Heart right ventricle (tissue), 16 donors: ENCODE results near the gene BTBD9. TPM values are rescaled to one million over a fixed set of nuclear protein-coding genes. Genes with fewer than 3 reads are reported as not detected.
A peak's percentile ranks its signal among the peaks of the same experiment; 100 is the strongest.

ENCODE experiments used
- ATAC-seq, 8 donors: fragments of 200-7000 bp; cut with Tn5 transposase; one replicate each; pipeline ENCODE4 v1.9.1; 2020; ENCODE audit warnings: mild to moderate bottlenecking in 8 of 8, moderate library complexity in 8 of 8, moderate number of reproducible peaks in 1 of 8
- DNase-seq, 2 donors: peaks; one replicate each; pipeline ENCODE4 v3.0.0-alpha.2; 2020
- H3K27ac ChIP-seq, 10 donors: fragments of 200-600 bp; sonication (generic) in 2 of 10; one replicate each; pipeline versions ENCODE4 v1.5.0 to v1.8.0; 2020 to 2022; ENCODE audit warnings: mild to moderate bottlenecking in 3 of 10
- H3K27me3 ChIP-seq, 7 donors: fragments of 200-600 bp; one replicate each; pipeline ENCODE4 v1.8.0; 2021 to 2022; ENCODE audit warnings: mild to moderate bottlenecking in 2 of 7
- H3K36me3 ChIP-seq, 9 donors: fragments of 200-600 bp; sonication (generic) in 1 of 9; one replicate each; pipeline versions ENCODE4 v1.5.0 to v1.8.0; 2020 to 2022; ENCODE audit warnings: mild to moderate bottlenecking in 2 of 9
- H3K4me1 ChIP-seq, 9 donors: fragments of 200-600 bp; sonication (generic) in 1 of 9; one replicate each; pipeline versions ENCODE4 v1.5.0 to v1.8.0; 2020 to 2022; ENCODE audit warnings: mild to moderate bottlenecking in 4 of 9
- H3K4me3 ChIP-seq, 10 donors: fragments of 200-600 bp; sonication (generic) in 2 of 10; one replicate each; pipeline versions ENCODE4 v1.5.0 to v1.8.0; 2020 to 2022; ENCODE audit warnings: mild to moderate bottlenecking in 7 of 10, moderate library complexity in 2 of 10
- H3K9me3 ChIP-seq, 11 donors: fragments of 200-600 bp in 10 of 11; sonication (generic) in 2 of 11; one replicate each; pipeline versions ENCODE4 v1.5.0 to v1.8.0; 2013 to 2022; ENCODE audit warnings: mild to moderate bottlenecking in 2 of 11, control low read depth in 1 of 11, moderate library complexity in 1 of 11
- CTCF ChIP-seq, 9 donors: fragments of 200-600 bp; sonication (generic) in 2 of 9; IDR thresholded peaks; one replicate each; pipeline versions ENCODE4 v1.5.0 to v1.8.0; 2021 to 2022; ENCODE audit warnings: antibody characterized with exemption in 9 of 9, mild to moderate bottlenecking in 5 of 9, moderate library complexity in 1 of 9
- WGBS, 2 donors: extraction: QIAGEN DNeasy Blood & Tissue Kit; methylation state at CpG; one replicate each; pipeline ENCODE4 v1.1.7; 2013; ENCODE audit warnings: inconsistent platforms in 1 of 2; 5-methylcytosine and 5-hydroxymethylcytosine counted together
- intact Hi-C, 10 donors: fragments of 100-400 bp; cut with DNase I; formaldehyde crosslinking; loops; one replicate each; pipeline versions ENCODE4 v1.11.1 to v1.14.2; 2022
- polyA plus RNA-seq, 2 donors: library from polyadenylated mRNA; stranded (reverse); fragments of 200-250 nt; gene quantifications; one replicate each; pipeline ENCODE4 v1.2.3, GENCODE V29; 2013
- total RNA-seq, 10 donors: library from RNA; stranded (reverse); fragmentation: NEBNext Ultra II Directional in 3 of 10; extraction: Animal tissue kit (Norgen Biotek cat#: 25700) in 3 of 10; gene quantifications; one replicate each; pipeline versions ENCODE4 v1.2.1 to v1.2.4, GENCODE V29; 2021 to 2023
- donor health status: Arrhythmogenic right ventricular cardiomyopathy.
- donor health status: ischemic (EF 13 %, LVEDD 7.1; RV severe dilation, severe dysfunction).
- donor health status: healthy with polysubstance abuse.
- donor health status: DM: no; HTN: yes; CAD: no.
- donor health status: DM: no; HTN: no; CAD: no.
- donor health status: ischemic (EF 25% LVEDD 6.9; RV normal size, moderate dysfunction).
- donor health status: ischemic (EF 25% LVEDD 5.7; RV mildly dilated, moderate dysfunction).
- donor health status: healthy.
- donor health status: DM: yes; HTN: yes; CAD: no.
- donor health status: Ischemic cardiomyopathy.
- donor health status: ischemic (EF 35%, LVEDD 5.7; RV mildly dilated, moderate dysfunction).
- donor health status: nonischemic (EF 11% LVEDD 7.7; RV severe dilation, severe dysfunction).
- donor health status: DM: yes; HTN: yes; CAD: no.
- donor health status: PGD.
- donor health status: ischemic (EF 29% LVEDD 5.4; RV normal size, mild dysfunction).
- donor health status: nonischemic (EF 23%, LVEDD 6.1; RV moderate dilation, normal function).

BTBD9 gene
- total and polyA plus RNA-seq, 12 donors = 4.2 to 27.7 (median 18.3) TPM

- H3K36me3 ChIP-seq = no peaks in the 10 kb centered on the region
- peak overlapping the region; percentile 92 to 98 (median 96) for H3K27ac ChIP-seq
- ATAC-seq = peak; percentile 8 to 78 (median 66)
- H3K9me3 ChIP-seq = no peaks in the 10 kb centered on the region
- peak in 1 of 2 donors; percentile 50 for DNase-seq
- 4% methylated on average over 15 of the region's 15 CpGs for whole genome bisulfite sequencing, 2 donors
- intact Hi-C loops = loop anchor here in 2 of 10 donors (5.0 kb wide), 2 partner anchors 37 to 63 kb away; partner anchors contain the start of gene GLO1 (in 1 of the 2)
- TF ChIP-seq CTCF (IDR thresholded peaks at IDR 0.05) = no peak
- H3K4me3 ChIP-seq = peak overlapping the region; percentile 61 to 98 (median 87)
- H3K27me3 ChIP-seq = no peaks in the 10 kb centered on the region
- H3K4me1 ChIP-seq = peaks cover 7 to 50% (median 35%) of the 10 kb centered on the region in 9 donors
Observed at GRCh38 chr6:38638941-38639497, 710 bp downstream of the BTBD9 start.

GRCh38 chr6:38637756-38638155, 2.0 kb downstream of the BTBD9 start:
- Histone ChIP-seq H3K9me3 (no peaks in the 10 kb centered on the region), H3K4me3 (no peak overlapping the region), H3K27ac (no peak overlapping the region), H3K36me3 (no peaks in the 10 kb centered on the region), H3K4me1 (peaks cover 7 to 60% (median 38%) of the 10 kb centered on the region in 9 donors), H3K27me3 (no peaks in the 10 kb centered on the region)
- intact Hi-C loops = loop anchor here in 2 of 10 donors (5.0 kb wide), 2 partner anchors 35 to 65 kb away; partner anchors contain the start of gene GLO1 (in 1 of the 2)
- ATAC-seq (no peak), DNase-seq (no peak)
- TF ChIP-seq CTCF (IDR thresholded peaks at IDR 0.05) = no peak
- WGBS, 2 donors = 85 to 88% methylated on average over 5 of the region's 5 CpGs

- no peak for TF ChIP-seq CTCF (IDR thresholded peaks at IDR 0.05)
- H3K27me3 ChIP-seq = no peaks in the 10 kb centered on the region
- no peak for DNase-seq
- H3K4me3 ChIP-seq = no peak overlapping the region
- peaks cover 0 to 11% (median 0%) of the 10 kb centered on the region in 11 donors for H3K9me3 ChIP-seq
- no peak for ATAC-seq
- WGBS, 2 donors = 56 to 95% methylated on average over 1 of the region's 1 CpG
- intact Hi-C loops = loop anchor here in 2 of 10 donors (5.0 kb wide), 2 partner anchors 34 to 66 kb away; partner anchors contain the start of gene GLO1 (in 1 of the 2)
- no peak overlapping the region for H3K27ac ChIP-seq
- H3K4me1 ChIP-seq = peaks cover 7 to 55% (median 34%) of the 10 kb centered on the region in 9 donors
- no peaks in the 10 kb centered on the region for H3K36me3 ChIP-seq
Observed at GRCh38 chr6:38636027-38636426, 3.7 kb downstream of the BTBD9 start.

- TF ChIP-seq CTCF (IDR thresholded peaks at IDR 0.05) = no peak
Observed at GRCh38 chr6:38634518-38634917, 5.2 kb downstream of the BTBD9 start.

More at GRCh38 chr6:38634518-38634917, 5.2 kb downstream of the BTBD9 start:
- WGBS, 2 donors = 17 to 30% methylated on average over 1 of the region's 1 CpG
- H3K36me3 ChIP-seq = no peaks in the 10 kb centered on the region
- no peak overlapping the region for H3K4me3 ChIP-seq
- H3K27ac ChIP-seq = peak overlapping the region in 1 of 10 donors; percentile 18
- ATAC-seq (no peak), DNase-seq (no peak)
- peaks cover 0 to 11% (median 0%) of the 10 kb centered on the region in 11 donors for H3K9me3 ChIP-seq
- H3K27me3 ChIP-seq = no peaks in the 10 kb centered on the region
- intact Hi-C loops = no loop called here
- peaks cover 0 to 46% (median 27%) of the 10 kb centered on the region in 9 donors for H3K4me1 ChIP-seq
